GM12878 (cell line): ENCODE results near the gene C2orf68. TPM values are rescaled to one million over a fixed set of nuclear protein-coding genes. Genes with fewer than 3 reads are reported as not detected.
A peak's percentile ranks its signal among the peaks of the same experiment; 100 is the strongest.

ENCODE experiments used
- E2F4 ChIP-seq: IDR thresholded peaks from 2 replicates; pipeline ENCODE4 v1.6.1; 2012; ENCODE audit warnings: low read depth, low read length, improper control_type of control experiment
- JUND ChIP-seq: IDR thresholded peaks from 2 replicates; pipeline ENCODE4 v1.6.1; 2012; ENCODE audit warnings: low read depth, mild to moderate bottlenecking, low read length, improper control_type of control experiment, moderate library complexity
- KAT2A ChIP-seq: conservative IDR thresholded peaks from 2 replicates; pipeline ENCODE4 v1.6.1; 2011; ENCODE audit warnings: low read depth, low read length; ENCODE audit not compliant: control insufficient read depth
- MXI1 ChIP-seq: fragments of 150-350 bp; IDR thresholded peaks from 2 replicates; pipeline ENCODE4 v1.6.1; 2011; ENCODE audit warnings: low read depth, mild to moderate bottlenecking, inconsistent platforms, low read length, improper control_type of control experiment
- NFYA ChIP-seq: IDR thresholded peaks from 2 replicates; pipeline ENCODE4 v1.6.1; 2011; ENCODE audit warnings: low read depth, mild to moderate bottlenecking, low read length, improper control_type of control experiment, borderline replicate concordance
- POLR2A ChIP-seq: IDR thresholded peaks from 2 replicates; pipeline ENCODE4 v1.6.1; 2011; ENCODE audit warnings: low read depth, mild to moderate bottlenecking, low read length
- RELA ChIP-seq: fragments of 450-650 bp; IDR thresholded peaks from 2 replicates; pipeline ENCODE4 v1.8.0; 2014; ENCODE audit warnings: borderline replicate concordance; ENCODE audit not compliant: partially characterized antibody
- SPI1 ChIP-seq: IDR thresholded peaks from 2 replicates; pipeline ENCODE4 v1.6.1; 2011; ENCODE audit warnings: low read depth, mild to moderate bottlenecking, low read length, moderate library complexity, borderline replicate concordance; ENCODE audit not compliant: insufficient read depth
- SREBF1 ChIP-seq: IDR thresholded peaks from 2 replicates; pipeline ENCODE4 v1.6.1; 2012; ENCODE audit warnings: mild to moderate bottlenecking, low read length
- ZNF274 ChIP-seq: IDR thresholded peaks from one replicate; pipeline ENCODE4 v1.8.0; 2011; ENCODE audit not compliant: insufficient read length, insufficient read depth
- polyA plus RNA-seq, 11 experiments: library from polyadenylated mRNA; depleted of rRNA in 4 of 11; unstranded in 6 of 11; stranded (reverse) in 5 of 11; fragments of >200 nt; fragmentation: Nextera tagmentation in 4 of 11; fragmentation: Illumina TruSeq in 1 of 11; extraction: Ambion mirVana in 4 of 11; extraction: Trizol in 1 of 11; gene quantifications; 1 replicate in 1 of 11; 2 replicates in 10 of 11; pipeline versions ENCODE4 v1.2.1 to v1.2.3, GENCODE V29; 2011 to 2016; ENCODE audit warnings: inconsistent platforms in 2 of 11, missing spikeins in 2 of 11, low read depth in 1 of 11
- total RNA-seq, 4 experiments: library from RNA; depleted of rRNA in 3 of 4; stranded (reverse); fragments of >200 nt in 3 of 4; fragmentation: Illumina TruSeq in 1 of 4; extraction: Trizol in 1 of 4; gene quantifications; 2 replicates each; pipeline versions ENCODE4 v1.2.1 to v1.2.3, GENCODE V29; 2013 to 2021
- TF ChIP-seq, protein P1 (sequence below): fragments of 450-650 bp; IDR thresholded peaks from 2 replicates; pipeline ENCODE4 v1.6.1; 2017; ENCODE audit warnings: low read depth, mild to moderate bottlenecking, moderate library complexity
- TF ChIP-seq, protein P2 (sequence below): IDR thresholded peaks from 2 replicates; pipeline ENCODE4 v1.6.1; 2012; ENCODE audit warnings: mild to moderate bottlenecking, low read depth, low read length

Gene C2orf68
- total and polyA plus RNA-seq, 10 of the 15 experiments (the other 5 are each of a cell fraction or from before 2014, with no cell fraction given): 12.7 to 56.1 (median 28.4) TPM

GRCh38 chr2:85577386-85578242, 34.3 kb downstream of the C2orf68 start, which contains the start of gene VAMP8 (continued):
- peak; percentile 72 for TF ChIP-seq POLR2A
- TF ChIP-seq, protein P1, sequence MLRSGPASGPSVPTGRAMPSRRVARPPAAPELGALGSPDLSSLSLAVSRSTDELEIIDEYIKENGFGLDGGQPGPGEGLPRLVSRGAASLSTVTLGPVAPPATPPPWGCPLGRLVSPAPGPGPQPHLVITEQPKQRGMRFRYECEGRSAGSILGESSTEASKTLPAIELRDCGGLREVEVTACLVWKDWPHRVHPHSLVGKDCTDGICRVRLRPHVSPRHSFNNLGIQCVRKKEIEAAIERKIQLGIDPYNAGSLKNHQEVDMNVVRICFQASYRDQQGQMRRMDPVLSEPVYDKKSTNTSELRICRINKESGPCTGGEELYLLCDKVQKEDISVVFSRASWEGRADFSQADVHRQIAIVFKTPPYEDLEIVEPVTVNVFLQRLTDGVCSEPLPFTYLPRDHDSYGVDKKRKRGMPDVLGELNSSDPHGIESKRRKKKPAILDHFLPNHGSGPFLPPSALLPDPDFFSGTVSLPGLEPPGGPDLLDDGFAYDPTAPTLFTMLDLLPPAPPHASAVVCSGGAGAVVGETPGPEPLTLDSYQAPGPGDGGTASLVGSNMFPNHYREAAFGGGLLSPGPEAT: peak; percentile 13; the same call in 1 of the 2 replicates
- no peak for TF ChIP-seq JUND
- no peak for TF ChIP-seq RELA
- no peak for TF ChIP-seq E2F4
- no peak for TF ChIP-seq MXI1
- no peak for TF ChIP-seq SREBF1
- TF ChIP-seq ZNF274: no peak
- no peak for TF ChIP-seq KAT2A
- TF ChIP-seq NFYA: no peak
- peak; percentile 50 for TF ChIP-seq SPI1
- TF ChIP-seq, protein P2, sequence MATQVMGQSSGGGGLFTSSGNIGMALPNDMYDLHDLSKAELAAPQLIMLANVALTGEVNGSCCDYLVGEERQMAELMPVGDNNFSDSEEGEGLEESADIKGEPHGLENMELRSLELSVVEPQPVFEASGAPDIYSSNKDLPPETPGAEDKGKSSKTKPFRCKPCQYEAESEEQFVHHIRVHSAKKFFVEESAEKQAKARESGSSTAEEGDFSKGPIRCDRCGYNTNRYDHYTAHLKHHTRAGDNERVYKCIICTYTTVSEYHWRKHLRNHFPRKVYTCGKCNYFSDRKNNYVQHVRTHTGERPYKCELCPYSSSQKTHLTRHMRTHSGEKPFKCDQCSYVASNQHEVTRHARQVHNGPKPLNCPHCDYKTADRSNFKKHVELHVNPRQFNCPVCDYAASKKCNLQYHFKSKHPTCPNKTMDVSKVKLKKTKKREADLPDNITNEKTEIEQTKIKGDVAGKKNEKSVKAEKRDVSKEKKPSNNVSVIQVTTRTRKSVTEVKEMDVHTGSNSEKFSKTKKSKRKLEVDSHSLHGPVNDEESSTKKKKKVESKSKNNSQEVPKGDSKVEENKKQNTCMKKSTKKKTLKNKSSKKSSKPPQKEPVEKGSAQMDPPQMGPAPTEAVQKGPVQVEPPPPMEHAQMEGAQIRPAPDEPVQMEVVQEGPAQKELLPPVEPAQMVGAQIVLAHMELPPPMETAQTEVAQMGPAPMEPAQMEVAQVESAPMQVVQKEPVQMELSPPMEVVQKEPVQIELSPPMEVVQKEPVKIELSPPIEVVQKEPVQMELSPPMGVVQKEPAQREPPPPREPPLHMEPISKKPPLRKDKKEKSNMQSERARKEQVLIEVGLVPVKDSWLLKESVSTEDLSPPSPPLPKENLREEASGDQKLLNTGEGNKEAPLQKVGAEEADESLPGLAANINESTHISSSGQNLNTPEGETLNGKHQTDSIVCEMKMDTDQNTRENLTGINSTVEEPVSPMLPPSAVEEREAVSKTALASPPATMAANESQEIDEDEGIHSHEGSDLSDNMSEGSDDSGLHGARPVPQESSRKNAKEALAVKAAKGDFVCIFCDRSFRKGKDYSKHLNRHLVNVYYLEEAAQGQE: no peak
